ENCODE measurements around the gene LMBR1.

DNA sequence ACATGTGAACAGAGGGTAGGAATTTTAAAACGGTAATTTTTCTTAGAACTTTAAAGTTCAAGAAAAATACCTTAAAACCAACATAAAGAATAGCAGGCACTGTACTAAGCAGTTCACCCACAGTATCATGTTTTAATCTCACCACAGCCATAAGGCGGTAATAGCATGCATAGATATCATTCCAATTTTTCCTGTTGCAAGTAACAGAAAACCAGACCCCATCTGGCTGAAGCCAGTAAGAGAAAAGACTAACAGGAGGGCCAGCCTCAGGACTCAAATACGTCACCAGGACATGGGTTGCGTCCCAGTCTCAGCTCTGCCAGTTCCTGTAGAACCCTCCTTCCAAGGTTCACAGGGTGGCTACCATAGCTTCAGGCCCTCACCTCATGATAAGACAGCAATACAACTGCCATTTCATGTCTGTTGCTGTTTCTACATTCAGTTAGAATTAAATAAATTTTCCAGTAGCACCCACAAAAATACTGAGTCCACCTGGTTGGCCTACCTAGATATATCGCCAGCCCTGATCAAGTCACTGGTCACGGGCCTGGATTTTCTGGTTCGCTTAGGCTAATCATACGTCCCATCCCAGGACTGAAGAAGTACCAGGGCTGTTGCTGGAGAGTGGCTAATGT is 254.4 kb downstream of the LMBR1 start:
- TF ChIP-seq ZNF274 (IDR thresholded peaks at IDR 0.05; ENCODE audit: low read depth, low read length), result no peak
- no peak for TF ChIP-seq SUZ12 (IDR thresholded peaks at IDR 0.05; ENCODE audit: extremely low read depth, insufficient read depth, insufficient read length)

Data from NT2/D1 (cell line).